Measurements from ENCODE around the gene SBF2.

DNA sequence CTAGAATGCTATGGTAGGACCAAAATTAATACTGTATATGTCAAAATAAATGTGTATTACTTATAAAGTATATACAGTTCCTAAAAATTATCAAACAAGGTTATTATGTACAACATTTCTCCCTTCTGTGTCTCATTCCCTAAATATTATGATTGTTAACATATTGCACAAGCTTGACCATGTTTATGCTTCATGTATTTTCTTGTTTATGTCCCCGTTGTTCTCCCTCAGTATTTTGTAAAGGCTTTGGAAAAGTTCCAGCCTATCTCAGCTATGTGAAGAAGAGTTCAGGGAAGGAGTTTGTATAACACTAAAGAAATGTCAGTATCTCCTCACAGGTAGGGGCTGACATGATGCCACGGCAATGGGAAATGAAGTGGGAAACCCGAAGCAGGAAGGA lies 30.5 kb upstream of the SBF2 start:
- TF ChIP-seq POLR2A (IDR thresholded peaks at IDR 0.05; ENCODE audit: low read depth, low read length) (no peak), SPI1 (IDR thresholded peaks at IDR 0.05; ENCODE audit: low read depth, low read length) (no peak), POLR2AphosphoS5 (IDR thresholded peaks at IDR 0.05; ENCODE audit: low read depth, low read length) (no peak), TAF1 (IDR thresholded peaks at IDR 0.05; ENCODE audit: low read depth, low read length) (no peak), PAX5 (IDR thresholded peaks at IDR 0.05; ENCODE audit: insufficient read depth, low read length, severe bottlenecking) (no peak), POU2F2 (IDR thresholded peaks at IDR 0.05; ENCODE audit: low read depth, low read length) (no peak)
